ENCODE results near the gene SLC37A1.

GRCh38 chr21:42523941-42524340 is 10.3 kb downstream of the SLC37A1 start:
- TF ChIP-seq CTCF (conservative IDR thresholded peaks at IDR 0.05) (no peak), ZFX (IDR thresholded peaks at IDR 0.05) (no peak)

Data from C4-2B (cell line).